Measurements from ENCODE around the gene DISC1.
"Not testable (repeated sequence)": the region's sequence is repeated elsewhere in the genome, so short reads cannot be mapped to it uniquely, and the experiment has no call there.

Gene DISC1

GRCh38 chr1:231605149-231606100 is 21.2 kb upstream of the DISC1 start:
- in situ Hi-C loops (cut with HindIII; ENCODE audit: low sequenced_read_pairs) = no loop called here

GRCh38 chr1:231606712-231607111 is 19.9 kb upstream of the DISC1 start:
- in situ Hi-C loops (cut with HindIII; ENCODE audit: low sequenced_read_pairs) = no loop called here

GRCh38 chr1:231610388-231610787 is 16.2 kb upstream of the DISC1 start:
- in situ Hi-C loops (cut with HindIII; ENCODE audit: low sequenced_read_pairs) = no loop called here

GRCh38 chr1:231611111-231611510 is 15.5 kb upstream of the DISC1 start:
- in situ Hi-C loops (cut with HindIII; ENCODE audit: low sequenced_read_pairs) = no loop called here

GRCh38 chr1:231611851-231612250 is 14.7 kb upstream of the DISC1 start:
- in situ Hi-C loops (cut with HindIII; ENCODE audit: low sequenced_read_pairs) = no loop called here

GRCh38 chr1:231612393-231613089 is 14.0 kb upstream of the DISC1 start:
- in situ Hi-C loops (cut with HindIII; ENCODE audit: low sequenced_read_pairs) = no loop called here

- in situ Hi-C loops (cut with HindIII; ENCODE audit: low sequenced_read_pairs) = no loop called here
Observed at GRCh38 chr1:231613419-231614349, 12.9 kb upstream of the DISC1 start.

GRCh38 chr1:231616667-231617066 is 9.9 kb upstream of the DISC1 start:
- in situ Hi-C loops (cut with HindIII; ENCODE audit: low sequenced_read_pairs) = no loop called here

- in situ Hi-C loops (cut with HindIII; ENCODE audit: low sequenced_read_pairs) = no loop called here
Observed at GRCh38 chr1:231618609-231619256, 7.9 kb upstream of the DISC1 start.

- in situ Hi-C loops (cut with HindIII; ENCODE audit: low sequenced_read_pairs) = no loop called here
Observed at GRCh38 chr1:231619257-231619634, 7.3 kb upstream of the DISC1 start.

- in situ Hi-C loops (cut with HindIII; ENCODE audit: low sequenced_read_pairs) = not testable (repeated sequence)
Observed at GRCh38 chr1:231625042-231625441, 1.5 kb upstream of the DISC1 start.

- in situ Hi-C loops (cut with HindIII; ENCODE audit: low sequenced_read_pairs) = no loop called here
Observed at GRCh38 chr1:231625975-231626534, 535 bp upstream of the DISC1 start.

GRCh38 chr1:231626951-231627614 is 493 bp downstream of the DISC1 start:
- in situ Hi-C loops (cut with HindIII; ENCODE audit: low sequenced_read_pairs) = no loop called here

- in situ Hi-C loops (cut with HindIII; ENCODE audit: low sequenced_read_pairs) = no loop called here
Observed at GRCh38 chr1:231628207-231628876, 1.8 kb downstream of the DISC1 start.

GRCh38 chr1:231629132-231629531 is 2.5 kb downstream of the DISC1 start:
- in situ Hi-C loops (cut with HindIII; ENCODE audit: low sequenced_read_pairs) = no loop called here

GRCh38 chr1:231630558-231631205 is 4.1 kb downstream of the DISC1 start:
- in situ Hi-C loops (cut with HindIII; ENCODE audit: low sequenced_read_pairs) = no loop called here

- in situ Hi-C loops (cut with HindIII; ENCODE audit: low sequenced_read_pairs) = no loop called here
Observed at GRCh38 chr1:231631717-231632116, 5.1 kb downstream of the DISC1 start.

GRCh38 chr1:231632119-231632518 is 5.5 kb downstream of the DISC1 start:
- in situ Hi-C loops (cut with HindIII; ENCODE audit: low sequenced_read_pairs) = no loop called here

All from endothelial cell of hepatic sinusoid (primary cell).